Fibroblast of peridontal ligament (primary cell): ENCODE data around the gene CSMD2.

Source experiments
- DNase-seq: peaks from one replicate; pipeline ENCODE4 v3.0.0-alpha.2; 2010; ENCODE audit errors: extremely low read depth

Gene CSMD2

DNA sequence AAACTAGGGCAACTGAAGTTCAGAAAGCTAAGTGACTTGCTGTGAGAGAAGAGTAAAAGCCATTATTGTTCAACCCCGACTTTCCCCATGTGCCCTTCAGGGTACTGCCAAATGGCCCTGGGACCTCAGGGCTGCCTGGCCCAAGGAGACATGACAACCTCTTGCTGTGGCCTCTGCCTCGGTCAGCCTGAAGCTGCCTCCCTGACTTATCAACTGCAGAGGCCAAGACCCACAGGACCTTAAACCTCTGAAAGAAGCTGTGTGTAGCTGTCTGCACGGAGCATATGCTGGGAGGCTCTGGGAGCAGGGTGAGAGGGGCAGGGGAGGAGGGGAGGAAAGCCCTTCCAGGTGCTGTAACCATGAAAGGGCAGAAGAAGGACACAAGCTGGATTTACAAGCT lies 265.3 kb downstream of the CSMD2 start:
- no peak for DNase-seq

DNA sequence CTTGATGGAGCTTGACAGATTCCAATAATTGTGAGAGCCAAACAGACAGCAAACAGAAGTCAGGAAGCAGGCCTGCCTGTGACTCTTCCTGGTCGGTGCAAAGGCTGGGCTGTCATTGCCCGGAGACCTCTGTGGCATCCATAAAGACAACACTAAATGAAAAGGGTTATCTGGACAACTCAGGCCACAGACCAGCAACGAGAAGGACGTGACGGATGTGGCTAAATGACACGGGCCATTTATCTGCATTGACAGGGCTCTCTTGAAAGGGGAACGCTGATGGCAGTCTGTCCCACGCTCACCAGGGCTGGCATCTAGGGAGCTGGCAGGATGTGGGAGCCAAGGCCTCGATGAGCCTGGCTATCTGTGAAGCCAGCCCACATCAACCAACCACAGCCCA lies 266.1 kb downstream of the CSMD2 start:
- DNase-seq: no peak

DNA sequence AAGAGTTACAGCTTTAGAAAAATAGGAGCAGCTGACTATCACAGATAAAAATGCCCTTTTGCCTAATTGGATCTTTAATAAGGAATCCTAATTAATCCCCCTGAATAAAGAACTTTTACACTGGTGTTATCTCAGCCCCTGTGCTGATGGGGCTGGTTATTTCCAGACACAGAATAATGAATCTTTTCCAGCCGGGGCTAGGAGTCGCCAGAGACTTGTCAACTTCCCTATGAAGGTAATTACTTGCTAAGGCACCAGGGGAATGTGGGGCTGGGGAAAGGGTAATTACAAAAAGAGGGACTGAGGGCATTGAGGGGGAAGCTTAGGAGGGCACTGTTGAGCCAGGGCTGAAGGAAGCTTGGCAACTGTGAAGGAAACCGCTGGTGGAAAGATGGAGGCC lies 266.6 kb downstream of the CSMD2 start:
- DNase-seq: no peak

DNA sequence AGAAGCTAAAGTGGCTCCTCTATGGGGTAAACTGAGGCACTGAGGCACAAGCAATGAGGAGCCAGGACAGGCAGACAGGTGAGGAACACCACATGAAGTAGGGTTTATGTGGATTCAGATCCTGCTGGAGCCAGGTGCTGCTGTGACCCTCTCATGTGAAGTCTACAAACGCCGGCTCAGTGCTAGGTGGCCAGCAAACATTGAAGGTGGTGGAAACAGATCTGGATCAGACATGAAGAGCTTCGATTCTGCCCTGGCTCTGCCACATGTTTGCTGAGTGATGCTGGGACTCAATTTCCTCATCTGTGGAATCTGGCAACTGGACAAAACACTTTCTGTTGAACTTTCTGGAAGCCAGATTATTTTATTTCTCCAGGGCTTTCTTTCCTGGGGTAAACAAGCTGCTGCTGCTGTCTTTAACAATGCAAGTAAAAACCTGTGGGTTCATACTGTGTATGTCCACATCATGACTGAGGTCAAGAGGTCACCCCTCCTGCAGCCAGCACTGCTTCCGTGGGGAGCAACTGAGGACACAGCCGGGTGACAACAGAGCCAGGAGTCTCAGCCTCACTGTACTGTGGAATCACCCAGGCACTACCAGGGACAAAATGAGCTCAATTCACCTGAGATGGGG lies 267.8 kb downstream of the CSMD2 start:
- no peak for DNase-seq

DNA sequence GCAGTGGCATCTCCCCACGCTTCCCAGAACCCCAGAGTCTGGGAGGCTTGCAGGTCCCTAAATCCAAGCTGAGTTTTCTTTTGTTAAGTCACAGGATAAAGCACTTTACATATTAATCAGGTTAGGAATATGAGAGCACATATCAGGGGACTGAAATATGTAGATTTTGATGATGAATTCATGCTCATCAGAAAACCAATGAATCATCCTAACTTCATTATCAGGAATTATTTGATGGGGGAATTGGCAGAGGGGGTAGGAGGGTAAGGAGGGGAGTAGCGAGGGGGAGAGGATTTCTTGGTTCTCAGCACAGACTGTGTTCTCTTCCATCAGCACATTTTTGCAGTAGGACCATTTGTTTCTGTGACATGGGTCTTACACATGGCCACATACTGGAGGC lies 269.1 kb downstream of the CSMD2 start:
- no peak for DNase-seq

DNA sequence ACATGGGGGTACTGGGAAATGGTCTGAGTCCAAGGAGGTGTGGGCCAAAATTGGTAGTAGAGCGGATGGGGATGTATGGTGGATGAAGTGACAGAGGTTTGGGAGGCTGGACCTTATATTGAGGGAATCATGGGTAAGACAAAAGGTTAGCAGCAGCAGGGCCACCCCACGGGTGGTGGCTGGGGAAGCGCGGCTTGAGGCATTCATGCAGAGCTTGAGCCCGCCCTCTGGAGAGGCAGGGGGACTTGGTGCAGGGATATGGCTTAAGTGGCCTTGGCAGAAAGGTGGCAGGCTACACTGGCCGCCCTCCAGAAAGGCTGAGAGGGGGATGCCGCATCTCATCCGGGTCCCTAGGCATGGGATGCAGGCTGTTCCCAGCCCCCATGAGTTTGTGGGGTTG lies 269.6 kb downstream of the CSMD2 start:
- DNase-seq: no peak

DNA sequence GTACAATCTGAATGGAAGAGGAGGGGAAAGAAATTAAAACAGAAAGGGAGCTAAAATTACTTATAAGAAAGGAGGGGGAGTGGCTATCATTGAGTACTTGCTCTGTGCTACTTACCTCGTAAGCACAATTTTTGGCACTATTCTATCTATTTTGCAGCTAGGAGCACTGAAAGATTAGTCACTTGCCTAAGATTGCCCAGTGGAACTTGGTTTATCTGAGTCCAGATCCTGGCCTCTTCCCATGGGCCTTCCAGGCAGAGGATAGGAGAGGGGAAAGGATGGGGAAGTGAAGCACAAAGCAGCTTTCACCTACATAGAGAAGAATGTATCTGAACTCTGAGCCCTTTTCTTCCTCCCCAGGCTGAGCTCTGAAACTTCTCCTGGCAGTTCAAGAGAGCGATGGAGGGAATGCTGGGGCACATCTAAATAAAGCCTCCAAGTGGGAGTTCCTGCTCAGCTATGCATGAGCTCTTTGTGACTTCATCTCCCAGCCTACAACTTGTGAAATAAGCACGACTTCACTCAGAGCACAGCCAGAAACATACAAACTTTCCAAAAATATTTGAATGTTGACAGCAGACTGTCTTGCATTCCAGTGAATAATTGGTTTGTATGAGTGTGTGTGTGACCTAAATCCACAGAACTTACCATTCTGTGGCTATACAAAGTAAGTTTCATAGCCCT lies 271.7 kb downstream of the CSMD2 start:
- DNase-seq: peak; percentile 0

DNA sequence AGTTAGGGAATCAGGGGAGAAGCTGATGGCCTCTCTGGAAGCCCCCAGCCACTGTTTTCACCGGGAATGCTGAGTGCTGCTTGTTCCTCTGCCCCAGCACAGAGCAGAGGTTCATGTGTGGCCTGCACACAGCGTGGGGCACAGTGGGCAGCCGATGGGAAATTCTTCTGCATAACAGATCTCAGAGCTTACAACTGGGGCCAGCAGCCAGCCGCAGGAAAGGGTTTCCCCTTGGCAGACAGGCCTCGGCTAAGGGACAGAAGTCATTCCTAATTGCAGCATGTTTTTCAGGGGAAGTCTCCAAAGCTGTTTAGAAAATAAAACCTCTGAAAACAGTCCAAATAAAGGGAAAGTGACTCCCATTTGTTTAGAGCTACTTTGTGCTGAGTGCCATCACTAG lies 278.5 kb downstream of the CSMD2 start:
- DNase-seq: no peak

DNA sequence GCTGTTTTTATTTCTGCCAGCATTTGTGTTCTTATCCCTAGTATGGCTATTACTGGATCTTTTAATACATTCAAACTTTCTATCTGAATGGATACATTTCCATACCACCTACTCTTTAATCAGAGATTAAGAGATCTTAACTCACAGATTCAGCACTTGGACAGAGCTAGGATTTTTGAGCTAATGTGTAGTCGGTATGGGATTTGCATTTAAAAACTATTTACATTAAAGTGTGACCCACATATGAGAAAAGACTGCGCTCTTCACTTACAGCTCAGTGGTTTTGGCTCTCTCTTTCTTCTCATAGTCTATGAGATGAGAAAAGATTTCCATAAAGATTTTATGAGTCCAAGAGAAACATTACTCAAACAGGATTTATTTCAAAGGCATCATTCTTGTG lies 284.7 kb downstream of the CSMD2 start:
- DNase-seq: no peak

DNA sequence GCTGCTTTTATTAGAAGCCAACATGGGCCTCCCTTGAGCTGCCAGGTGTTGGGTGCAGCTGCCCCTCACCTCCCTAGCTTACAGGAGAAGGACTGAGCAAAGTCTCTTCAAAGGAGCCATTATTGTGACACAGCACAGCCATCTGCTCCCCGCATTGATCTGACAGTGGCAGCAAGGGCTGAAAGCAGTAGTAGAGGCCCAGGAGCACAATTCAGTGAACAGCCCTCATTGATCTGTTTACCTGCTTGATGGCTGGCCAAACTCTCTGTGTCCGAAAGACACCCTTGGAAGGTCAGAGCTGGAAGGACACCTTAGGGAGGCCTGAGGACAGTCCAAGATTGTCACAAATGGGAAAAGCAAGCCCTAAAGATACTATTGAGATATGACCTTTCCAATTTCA lies 286.6 kb downstream of the CSMD2 start:
- DNase-seq: no peak

DNA sequence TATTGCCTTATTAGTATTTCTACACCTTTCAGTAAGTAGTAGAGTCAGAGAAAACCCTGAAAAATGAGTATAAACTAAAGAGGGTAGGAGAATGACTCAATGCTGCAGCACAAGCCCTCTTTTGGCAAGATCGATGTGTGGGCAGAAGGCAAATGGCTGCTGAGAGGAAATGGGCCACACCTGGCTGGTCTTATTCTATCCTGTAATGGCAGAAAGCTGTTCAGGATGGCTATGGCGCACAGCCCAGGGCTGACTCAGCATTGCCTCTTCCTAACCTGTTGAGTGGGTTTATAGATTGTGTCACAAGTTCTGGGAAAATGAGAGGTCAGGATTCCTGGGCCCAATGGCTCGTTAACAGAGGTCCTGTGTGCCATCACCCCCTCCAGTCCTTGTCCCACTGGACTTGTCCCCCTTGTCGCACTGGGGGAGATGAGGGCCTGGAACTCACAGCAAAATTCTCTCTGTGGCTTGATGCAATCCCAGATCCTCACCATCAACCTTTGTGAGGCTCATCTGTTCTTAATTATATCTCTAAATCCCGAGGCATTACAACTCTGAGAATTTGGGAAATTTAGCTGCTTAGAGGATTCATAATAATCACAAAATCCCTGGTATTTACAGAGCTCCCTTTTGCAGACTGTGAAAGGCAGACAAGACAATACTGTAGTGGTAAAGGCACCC lies 287.9 kb downstream of the CSMD2 start:
- DNase-seq: no peak

DNA sequence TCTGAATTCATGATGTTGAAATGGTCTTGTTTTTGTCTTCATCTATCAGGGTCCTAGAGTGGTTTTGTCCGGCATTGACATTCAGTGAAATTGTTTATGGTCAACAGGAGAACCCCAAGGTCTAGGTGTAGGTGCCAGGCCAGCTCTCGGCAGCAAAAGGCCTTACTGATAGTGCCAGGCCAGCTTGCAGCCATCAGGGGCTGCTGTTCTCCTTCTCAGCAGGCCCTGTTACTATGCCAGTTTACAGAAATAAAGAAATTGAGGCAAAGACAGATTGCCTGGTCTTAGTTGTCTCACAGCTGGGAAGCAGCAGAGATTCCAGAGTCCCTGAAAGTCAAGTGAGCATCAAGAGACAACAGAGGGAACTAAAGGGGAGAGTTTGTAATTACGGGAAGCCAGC lies 289.2 kb downstream of the CSMD2 start:
- DNase-seq: no peak

DNA sequence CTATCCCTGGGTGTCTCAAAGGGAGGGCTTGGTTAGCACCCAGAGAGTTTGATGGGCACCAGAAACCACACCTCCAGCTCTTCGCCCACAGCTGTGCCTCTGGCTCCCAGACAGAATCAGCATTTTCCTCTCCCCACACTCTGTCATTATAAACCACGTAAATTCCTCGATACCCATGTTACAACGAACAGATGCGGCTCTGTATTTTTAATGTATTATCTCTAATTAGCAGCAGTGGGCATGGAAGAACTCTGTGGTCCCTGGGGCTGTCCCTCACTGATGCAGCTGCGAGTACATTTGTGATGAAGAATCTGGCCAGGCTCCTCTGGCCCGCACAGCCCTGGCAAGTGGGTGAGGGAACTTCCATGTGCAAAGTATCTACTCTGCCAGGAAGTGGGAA lies 290.4 kb downstream of the CSMD2 start:
- no peak for DNase-seq

DNA sequence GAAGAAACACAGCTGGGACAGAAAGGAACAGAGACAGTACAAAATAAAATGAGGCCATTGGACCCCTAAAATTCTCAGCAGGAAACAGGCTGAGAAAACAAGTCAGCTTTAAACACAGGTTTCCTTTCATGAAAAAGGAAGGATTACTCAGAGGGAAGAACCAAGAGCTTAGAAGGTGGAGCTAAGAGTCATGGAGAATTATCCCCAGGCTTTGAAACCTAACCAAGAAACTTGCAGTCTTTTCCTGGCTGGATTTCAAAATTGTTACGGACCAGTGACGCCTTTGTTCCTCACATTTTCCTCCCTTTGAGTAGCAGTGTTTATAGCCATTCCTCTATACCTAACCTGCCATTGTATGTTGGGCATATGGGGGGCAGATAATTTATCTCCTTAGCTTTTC lies 292.3 kb downstream of the CSMD2 start:
- DNase-seq: no peak

DNA sequence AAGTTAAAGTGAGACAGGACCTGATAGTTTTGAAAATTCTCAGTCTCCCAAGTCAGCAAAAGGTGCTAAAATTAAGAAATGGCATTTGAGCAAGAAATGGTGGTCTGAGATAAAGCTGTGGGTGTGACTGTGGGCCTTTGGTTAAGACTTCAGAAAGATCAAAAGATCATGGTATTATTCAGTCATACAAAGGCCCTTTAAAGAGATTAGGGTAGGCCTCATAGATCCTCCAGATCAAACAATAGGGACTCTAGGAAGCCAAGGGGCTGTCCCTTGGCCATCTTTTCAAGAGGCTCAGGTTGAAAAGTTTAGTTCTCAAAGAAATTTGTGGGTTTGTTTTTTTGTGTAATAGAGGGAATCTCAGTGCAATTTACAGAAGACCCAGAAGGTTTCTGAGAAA lies 292.8 kb downstream of the CSMD2 start:
- no peak for DNase-seq

DNA sequence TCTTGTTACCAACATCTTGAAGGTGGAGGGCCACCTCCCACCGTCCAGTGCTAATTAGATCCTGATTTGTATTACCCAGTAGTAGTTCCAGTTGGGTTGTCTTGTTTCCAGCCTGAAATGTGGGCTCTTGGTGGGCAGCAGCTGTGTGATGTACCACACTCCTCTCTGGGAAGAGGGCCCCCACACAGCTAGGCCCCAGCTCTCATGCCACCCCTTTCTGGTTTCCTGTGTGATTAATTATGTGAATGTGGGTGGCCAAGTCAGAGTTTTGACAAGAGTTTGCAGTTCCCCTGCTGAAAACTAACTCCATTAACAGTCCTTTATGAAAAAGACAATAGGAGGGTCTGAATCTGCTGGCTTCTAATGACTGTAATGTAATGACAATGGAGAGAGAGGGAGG lies 297.3 kb downstream of the CSMD2 start:
- DNase-seq: no peak

DNA sequence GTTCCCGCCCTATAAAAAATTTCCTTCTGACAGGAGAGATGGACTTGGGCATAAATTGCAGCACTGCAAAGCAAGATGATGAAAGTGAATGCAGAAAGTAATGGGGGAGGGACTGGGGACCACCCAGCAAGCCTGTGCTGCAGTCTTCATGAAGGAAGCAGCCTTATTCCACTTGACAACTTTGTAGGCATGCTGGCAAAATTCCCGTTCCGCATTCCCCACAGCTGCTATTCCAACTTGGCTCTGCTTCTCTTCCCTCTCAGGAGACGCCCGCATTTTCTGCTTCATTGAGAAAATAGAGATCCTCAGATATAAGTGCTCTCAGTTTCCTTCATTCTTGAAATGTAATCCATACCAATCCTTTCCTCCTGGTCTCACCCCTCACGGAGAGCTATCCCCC lies 298.7 kb downstream of the CSMD2 start:
- no peak for DNase-seq

DNA sequence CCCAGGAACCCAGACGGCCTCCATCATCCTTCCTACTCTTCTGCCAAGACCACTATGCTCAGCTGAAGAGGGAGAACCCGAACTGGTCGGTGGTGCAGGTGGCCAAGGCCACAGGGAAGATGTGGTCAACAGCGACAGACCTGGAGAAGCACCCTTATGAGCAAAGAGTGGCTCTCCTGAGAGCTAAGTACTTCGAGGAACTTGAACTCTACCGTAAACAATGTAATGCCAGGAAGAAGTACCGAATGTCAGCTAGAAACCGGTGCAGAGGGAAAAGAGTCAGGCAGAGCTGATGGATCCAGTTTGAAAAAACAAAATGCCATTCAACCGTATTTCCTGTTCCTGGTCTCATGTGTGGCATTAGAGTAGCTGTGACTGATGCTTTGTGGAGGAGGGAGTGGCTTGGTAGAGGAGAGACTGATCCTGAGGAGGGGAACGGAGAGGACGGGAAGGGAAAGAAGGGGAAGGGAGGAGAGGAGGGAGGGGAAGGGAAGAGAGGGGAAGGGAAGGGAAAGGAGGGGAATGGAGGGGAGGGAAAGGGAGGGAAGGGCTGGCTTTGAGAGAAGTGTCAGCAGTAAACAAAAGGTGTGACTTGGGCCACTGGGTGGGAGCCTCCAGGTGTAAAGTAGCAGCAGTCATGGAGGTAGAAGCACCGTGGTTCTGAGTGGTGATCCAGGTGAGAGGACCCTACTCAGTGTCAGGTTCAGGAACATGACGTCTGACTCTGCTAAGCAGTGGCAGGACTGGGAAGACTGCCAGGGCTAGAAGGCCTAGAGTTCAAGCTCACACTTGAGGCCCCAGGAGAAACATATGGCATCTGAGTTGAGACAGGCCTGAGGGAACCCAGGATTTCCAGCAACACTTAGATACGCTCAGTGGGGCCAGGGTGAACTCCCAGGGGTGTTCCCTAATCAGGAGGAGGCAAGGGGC lies 300.3 kb downstream of the CSMD2 start:
- DNase-seq: no peak

DNA sequence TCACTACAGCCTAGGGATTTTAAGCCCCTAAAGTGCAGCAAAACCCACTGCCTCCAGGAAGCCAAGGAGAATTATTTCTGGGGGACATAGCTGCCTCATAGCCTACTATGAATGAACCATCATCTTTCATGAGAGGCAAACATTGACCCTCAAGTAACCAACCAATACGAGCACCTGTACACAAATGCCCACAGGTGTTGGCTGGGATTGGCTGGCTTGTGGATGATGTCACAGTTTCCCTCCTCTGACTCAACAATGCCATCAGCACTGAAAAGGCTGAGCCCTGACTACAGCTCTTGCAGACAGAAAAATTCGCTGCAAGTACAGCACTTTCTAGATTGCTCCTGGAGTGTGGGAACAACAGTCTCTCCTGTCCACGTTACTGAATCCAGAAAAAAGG lies 301.3 kb downstream of the CSMD2 start, which contains the start of gene HMGB4:
Gene HMGB4 (plus strand): TSS at position 301 of the 400 bp plus-strand sequence. CDS start 113 bp downstream, outside the sequence.
- DNase-seq: no peak

DNA sequence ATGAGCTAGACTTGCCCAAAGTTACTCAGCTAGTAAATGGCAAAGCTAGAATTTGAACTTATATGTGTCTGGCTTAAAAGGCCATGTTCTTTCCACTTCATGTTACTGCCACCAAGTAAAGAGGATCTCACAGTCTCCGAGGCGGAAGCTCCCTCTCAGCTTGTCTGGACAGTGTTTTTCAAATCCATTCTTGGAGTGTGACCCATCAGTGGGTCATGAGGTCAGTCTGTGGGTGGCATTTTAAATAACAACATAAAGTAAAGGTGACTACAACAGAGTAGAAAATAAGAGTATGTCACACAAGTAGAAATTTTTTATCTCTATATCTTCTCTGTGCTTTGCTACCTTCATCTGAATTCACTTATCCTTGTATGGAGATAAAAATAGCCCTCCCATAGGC lies 304.4 kb downstream of the CSMD2 start:
- DNase-seq: no peak

DNA sequence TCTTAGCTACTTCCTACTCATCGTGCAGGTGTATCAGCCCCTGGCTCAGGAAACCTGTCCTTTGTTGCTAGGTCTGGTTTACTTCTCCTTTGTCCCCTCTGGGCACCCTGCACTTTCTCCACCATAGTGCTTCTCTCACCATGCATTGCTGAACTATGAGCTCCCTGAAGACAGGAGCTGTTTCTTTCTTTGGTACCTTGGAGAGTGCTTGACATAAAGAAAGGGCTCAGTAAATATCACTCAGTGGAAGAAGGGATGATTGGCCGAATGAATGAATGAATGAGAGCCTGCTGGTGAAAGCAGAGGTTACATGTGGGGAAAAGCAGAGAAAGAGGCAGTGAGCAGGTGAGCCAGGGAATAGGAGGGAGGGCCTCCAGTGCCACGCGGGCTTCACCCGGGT lies 310.9 kb downstream of the CSMD2 start:
- no peak for DNase-seq

DNA sequence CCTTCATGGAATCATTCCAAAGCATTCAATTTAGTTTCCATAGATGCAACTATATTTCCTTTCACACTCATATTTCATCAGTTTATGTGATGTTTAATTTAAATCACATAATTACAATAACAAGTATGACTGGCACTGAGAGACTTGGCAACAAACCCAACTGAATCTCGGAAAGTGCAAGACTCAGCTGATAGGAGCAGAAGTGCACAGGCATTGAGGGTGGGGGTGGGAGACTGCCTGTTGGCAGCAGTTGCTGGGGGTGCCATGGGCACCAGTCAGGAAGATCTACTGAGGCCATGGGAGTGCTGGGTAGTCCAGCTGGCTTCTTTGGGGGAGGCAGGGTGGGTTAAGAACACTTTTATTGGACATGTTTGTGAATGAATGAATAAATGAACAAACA lies 311.6 kb downstream of the CSMD2 start:
- no peak for DNase-seq
